GM19023 (cell line): Measurements from ENCODE around the gene ARSA.
"Not testable (repeated sequence)": the region's sequence is repeated elsewhere in the genome, so short reads cannot be mapped to it uniquely, and the experiment has no call there.

ENCODE experiments used
- ATAC-seq: cut with Tn5 transposase; IDR thresholded peaks from one replicate; pipeline ENCODE4 v1.9.1; 2021; ENCODE audit warnings: mild to moderate bottlenecking, moderate library complexity; ENCODE audit not compliant: unreplicated experiment

The ARSA gene

DNA sequence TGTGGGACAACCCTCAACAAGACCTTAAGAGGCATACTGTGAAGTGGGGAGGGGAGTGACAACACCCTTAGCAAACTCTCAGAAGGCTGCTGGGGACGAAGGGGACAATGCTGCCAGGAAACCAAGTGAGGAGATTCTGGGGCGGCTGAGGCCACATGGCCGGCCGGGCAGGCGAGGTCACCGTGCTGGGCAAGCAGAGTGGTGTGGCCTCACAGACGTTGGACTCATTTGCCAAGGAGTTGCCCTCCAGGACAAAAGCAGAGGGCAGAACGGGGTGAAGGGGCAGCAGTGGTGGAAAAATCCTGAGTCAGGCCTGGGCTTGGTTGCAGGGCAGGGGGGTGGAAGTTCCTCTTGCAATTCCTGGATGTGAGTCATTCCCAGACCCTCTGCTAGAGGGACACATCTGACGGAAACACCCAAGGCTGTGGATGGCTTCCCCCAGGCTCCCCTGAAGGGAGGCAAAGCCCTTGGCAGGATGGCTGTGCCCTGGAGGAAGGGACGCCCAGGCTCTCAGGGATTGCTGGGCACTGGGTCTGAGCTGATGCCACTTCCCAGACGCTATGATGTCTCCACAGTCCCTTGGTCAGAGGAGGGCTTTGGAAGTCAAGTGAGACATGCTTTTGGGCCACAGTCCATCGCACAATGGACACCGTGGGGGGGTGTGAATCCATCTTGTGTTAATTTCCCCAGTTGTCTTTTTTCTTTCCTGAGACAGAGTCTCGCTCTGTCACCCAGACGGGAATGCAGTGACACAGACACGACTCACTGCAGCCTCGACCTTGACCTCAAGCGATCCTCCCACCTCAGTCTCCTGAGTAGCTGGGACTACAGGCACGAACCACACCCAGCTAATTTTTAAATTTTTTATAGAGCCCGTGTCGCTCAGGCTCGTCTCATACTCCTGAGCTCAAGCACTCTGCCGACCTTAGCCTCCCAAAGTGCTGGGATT lies 28.4 kb upstream of the ARSA start:
- ATAC-seq = no peak

DNA sequence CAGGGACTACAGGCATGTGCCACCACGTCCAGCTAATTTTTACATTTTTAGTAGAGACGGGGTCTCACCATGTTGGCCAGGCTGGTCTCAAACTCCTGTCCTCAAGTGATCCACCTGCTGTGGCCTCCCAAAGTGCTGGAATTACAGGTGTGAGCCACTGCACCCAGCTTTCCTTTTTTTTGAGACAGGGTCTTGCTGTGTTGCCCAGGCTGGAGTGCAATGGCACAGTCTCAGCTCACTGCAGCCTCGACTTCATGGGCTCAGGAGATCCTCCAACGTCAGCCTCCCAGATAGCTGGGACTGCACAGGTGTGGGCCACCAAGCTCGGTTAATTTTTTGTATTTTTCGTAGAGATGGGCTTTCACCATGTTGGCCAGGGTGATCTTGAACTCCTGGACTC lies 26.7 kb upstream of the ARSA start:
- ATAC-seq = not testable (repeated sequence)

DNA sequence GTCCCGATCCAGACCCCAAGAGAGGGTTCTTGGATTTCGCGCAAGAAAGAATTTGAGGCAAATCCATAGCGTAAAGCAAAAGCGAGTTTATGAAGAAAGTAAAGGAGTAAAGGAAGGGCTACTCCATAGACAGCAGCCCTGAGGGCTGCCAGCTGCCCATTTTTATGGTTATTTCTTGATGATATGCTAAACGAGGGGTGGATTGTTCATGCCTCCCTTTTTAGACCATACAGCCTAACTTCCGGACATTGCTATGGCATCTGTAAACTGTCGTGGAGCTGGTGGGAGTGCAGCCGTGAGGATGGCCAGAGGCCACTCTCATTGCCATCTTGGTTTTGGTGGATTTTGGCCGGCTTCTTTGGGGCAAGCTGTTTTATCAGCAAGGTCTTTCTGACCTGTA lies 25.3 kb upstream of the ARSA start:
- no peak for ATAC-seq

DNA sequence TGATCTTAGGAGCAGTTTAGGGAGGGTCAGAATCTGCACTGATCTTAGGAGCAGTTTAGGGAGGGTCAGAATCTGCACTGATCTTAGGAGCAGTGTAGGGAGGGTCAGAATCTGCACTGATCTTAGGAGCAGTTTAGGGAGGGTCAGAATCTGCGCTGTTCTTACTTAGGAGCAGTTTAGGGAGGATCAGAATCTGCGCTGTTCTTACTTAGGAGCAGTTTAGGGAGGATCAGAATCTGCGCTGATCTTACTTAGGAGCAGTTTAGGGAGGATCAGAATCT lies 15.8 kb upstream of the ARSA start:
- not testable (repeated sequence) for ATAC-seq

DNA sequence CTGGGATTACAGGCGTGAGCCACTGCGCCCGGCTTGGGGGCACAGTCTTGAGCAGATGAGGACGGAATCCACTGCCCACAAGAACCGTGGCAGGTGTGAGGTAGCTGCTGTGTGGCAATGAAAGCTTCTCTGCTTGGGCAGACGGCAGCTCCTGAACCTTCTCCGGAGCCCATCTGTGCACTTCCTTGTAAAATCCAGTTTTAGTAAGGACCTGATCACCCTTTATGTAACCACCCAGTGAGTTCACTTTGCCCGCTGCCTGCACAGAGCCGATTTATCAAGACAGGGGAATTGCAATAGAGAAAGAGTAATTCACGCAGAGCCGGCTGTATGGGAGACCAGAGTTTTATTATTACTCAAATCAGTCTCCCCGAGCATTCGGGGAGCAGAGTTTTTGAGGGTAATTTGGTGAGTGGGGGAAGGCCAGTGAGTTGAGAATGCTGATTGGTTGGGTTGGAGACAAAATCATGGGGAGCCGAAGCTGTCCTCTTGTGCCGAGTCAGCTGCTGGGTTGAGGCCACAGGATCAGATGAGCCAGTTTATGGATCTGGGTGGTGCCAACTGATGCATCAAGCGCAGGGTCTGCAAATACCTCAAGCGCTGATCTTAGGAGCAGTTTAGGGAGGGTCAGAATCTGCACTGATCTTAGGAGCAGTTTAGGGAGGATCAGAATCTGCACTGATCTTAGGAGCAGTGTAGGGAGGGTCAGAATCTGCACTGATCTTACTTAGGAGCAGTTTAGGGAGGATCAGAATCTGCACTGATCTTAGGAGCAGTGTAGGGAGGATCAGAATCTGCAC lies 15.3 kb upstream of the ARSA start:
- ATAC-seq = not testable (repeated sequence)

DNA sequence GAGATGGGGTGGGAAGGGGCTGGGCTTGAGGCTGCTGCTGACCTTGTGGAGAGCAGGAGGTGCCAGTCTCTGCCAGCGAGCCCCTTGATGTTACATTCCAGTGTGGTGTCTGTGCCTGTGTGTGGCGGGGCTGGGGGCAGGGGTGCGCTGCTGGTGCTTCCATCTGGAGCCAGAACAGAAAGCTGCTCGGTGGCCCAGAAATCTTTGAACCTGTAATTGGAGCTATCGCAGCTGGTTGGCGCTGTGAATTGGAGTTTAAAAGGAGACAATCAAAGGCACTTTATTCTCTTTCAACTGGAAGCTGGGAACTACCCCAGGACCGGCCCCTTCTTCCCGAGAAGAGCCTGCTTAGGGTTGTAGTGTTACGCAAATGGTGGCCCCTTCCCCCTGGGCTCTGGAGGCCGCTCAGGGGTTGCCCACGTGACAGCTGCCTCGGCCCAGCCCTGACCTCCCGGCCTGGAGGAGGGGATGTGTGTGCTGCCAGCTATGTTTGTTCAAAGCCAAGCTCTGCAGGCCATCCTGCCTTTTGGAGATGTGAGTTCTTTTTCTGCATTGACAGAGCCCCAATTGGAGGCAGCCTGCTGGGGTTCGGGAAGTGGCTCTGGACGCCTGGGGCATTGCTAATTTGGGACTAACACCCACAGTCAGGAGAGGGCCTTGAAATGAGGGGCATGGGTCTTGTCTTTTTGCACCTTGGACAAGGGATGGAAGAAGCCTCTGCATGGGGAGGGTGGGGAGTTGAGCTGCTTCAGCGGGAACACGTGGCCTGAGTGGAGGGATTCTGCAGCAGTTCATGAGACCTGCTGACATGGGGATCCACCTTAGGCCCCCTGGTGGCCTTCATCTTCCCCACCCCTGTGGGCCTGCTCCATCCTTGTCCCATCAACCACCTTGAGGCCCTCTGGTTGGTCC lies 14.0 kb upstream of the ARSA start:
- ATAC-seq = no peak

DNA sequence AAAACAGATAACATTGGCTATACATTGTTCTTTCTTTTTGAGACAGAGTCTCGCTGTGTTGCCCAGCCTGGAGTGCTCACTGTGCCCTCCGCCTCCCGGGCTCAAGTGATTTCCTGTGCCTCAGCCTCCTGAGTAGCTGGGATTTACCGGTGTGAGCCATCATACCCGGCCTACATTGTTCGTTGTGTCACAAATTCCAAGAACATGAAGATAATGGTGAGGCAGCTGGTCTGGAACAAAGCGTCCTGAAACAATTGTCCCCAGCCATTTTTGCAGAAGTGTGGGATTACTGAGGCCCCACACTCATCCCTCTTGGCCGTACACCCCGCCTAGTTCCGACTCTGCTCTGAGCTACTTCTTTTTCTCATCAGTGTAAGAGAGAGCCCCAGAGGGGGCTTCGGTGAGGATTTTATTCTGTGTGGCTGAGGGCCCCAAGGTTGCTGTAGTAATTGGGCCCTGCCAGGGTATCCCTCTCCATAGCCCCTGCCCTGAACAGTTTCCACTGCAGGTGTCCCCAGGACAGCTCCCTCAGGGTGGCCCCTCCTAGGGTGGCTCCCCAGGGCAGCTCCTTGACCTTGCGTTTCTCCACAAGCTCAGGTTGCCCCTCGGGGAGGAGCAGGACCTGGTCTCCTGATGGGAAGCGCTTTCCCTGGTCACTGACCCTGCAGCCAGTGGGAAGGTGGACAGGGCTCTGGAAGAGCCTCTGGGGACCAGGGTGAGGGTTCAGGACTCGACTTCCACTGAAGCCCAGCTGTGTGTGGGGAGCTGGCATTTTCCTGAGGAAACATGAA lies 13.1 kb upstream of the ARSA start:
- ATAC-seq = no peak

DNA sequence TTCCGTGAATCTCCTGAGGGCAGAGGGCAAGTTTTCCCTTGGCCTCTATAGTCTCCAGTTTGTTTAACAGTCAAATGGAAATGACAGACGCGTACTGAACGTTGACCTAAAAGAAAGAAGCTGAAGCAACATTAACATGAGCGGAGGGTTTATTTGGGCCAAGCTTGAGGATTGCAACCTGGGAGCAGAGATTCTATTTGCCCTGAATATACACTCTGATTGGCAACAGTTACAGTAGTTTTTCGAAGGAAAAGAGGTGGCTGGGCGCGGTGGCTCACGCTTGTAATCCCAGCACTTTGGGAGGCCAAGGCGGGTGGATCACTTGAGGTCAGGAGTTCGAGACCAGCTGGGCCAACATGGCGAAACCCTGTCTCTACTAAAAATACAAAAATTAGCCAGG lies 12.3 kb upstream of the ARSA start:
- ATAC-seq = not testable (repeated sequence)

DNA sequence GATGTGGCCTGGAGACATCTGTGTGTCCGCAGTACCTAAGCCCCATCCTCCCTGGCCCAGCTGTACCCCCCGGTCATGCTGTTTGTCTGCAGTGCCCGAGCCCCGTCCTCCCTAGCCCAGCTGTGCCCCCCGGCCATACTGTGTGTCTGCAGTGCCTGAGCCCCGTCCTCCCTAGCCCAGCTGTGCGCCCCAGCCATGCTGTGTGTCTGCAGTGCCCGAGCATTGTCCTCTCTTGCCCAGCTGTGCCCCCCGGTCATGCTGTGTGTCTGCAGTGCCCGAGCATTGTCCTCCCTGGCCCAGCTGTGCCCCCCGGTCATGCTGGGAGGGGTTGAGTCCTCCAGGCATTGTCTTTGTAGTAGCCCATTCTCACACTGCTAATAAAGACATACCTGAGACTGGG lies 7.6 kb upstream of the ARSA start:
- ATAC-seq = no peak

DNA sequence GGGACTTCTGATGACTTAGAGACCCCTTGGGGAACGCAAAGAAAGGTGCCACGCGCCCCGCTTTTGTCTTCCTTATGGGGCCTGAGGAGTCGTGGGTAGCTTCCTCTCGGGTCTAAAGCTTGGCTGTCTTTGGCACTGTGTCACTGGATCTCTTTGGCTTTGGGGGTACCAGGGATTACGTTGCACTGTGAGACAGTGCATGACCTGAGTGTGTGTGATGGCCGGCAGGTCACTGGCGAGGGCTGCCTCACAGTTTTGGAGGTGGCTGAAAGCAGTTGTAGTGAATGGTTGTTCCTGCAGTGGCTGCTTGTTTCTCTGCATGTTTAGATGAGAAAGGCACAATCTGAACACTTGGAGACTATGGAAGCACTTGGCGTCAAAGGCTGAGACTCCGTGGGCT lies 5.8 kb upstream of the ARSA start:
- ATAC-seq = no peak

DNA sequence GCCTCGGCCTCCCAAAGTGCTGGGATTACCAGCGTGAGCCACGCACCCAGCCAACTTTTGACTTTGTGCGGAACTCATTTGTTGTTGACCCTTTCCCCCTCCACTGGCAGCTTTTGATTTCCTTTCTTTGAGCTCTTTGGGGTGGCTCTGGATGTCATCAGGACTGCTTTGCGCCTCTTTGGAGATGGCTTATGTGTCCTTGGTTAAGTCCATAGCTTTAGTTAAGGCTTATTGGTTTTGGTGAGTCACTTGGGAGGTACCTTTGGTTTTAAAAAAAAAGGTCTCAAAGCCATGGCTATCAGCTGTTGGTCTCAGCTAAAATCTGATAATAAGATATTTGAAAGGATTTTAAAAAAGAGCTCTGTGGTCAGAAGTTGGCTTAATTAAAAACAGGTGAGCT lies 5.1 kb upstream of the ARSA start:
- no peak for ATAC-seq

DNA sequence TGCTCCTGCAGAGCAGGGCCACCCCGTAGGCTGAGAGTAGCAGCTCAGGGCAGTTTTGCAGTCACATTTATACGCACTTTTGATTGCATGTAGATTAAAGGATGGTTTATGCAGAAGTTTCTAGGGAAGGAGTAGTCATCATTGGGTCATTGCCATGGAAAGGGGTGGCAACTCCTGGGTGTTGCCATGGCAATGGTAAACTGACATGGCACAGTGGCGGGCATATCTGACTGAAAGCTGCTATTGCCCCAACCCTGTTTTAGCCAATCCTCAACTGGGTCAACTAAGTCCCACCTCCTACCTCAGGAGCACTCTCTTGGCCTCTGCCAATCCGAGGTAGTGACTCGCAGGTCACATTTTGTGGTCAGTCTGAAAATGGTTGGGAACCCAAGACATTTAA lies 2.4 kb upstream of the ARSA start:
- ATAC-seq = no peak

DNA sequence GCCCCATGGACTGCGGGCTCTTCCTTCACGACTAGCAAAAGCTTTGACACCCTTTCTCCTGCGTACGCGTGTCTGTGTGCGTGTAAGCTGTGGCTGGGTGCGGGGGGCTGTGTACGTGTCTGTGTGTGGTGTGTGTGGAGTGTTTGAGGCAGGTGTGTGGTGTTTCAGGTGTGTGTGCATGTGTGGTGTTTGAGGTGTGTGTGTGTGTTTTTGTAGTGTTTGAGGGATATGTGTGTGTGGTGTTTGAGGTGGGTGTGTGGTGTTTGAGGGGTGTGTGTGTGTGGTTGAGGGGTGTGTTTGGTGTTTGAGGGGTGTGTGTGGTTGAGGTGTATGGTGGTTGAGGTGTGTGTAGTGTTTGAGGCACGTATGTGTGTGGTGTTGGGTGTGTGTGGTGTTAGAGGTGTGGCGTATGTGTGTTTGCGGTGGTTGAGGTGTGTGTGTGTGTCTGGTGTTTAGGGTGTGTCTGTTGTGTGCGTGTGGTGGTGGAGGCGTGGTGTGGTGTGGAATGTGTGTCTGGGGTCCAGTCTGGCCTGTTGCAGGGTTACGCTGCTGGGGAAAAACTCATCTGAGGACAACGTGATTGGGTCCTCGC lies 687 bp upstream of the ARSA start:
- no peak for ATAC-seq

DNA sequence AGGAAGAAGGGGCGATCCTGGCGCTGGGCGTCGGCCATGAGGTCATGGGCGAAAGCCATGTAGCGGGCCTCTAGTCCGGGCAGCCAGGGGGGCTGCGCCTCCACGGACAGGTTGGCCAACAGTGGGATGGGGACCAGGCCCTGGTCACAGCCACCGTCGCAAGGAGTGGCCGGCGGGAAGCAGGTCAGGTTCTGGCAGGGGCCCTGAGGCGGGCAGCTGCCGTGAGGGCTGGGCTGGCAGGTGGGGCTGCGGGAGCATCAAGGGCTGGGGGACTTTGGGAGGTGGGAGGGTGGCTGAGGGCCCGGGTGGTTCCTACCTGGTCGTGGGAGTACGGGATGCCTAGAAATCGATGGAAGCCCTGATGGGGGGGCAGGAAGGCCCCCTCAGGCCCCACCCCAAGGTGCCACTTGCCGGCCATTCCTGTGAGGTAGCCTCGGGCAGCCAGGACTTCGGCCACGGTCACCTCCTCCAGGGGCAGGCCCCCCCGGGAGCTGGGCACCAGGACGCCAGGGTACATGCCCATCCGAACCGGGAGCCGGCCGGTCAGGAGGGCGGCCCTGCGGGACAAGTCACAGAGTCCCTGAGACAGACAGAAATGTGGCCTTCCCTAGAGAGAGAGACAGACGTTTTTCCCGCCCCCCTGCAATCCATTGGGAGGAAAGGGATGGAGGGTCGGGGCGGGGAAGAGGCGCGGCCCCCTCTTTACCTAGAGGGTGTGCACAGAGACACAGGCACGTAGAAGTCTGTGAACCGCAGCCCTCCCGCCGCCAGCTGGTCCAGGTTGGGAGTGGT lies 906 bp downstream of the ARSA start:
- no peak for ATAC-seq

DNA sequence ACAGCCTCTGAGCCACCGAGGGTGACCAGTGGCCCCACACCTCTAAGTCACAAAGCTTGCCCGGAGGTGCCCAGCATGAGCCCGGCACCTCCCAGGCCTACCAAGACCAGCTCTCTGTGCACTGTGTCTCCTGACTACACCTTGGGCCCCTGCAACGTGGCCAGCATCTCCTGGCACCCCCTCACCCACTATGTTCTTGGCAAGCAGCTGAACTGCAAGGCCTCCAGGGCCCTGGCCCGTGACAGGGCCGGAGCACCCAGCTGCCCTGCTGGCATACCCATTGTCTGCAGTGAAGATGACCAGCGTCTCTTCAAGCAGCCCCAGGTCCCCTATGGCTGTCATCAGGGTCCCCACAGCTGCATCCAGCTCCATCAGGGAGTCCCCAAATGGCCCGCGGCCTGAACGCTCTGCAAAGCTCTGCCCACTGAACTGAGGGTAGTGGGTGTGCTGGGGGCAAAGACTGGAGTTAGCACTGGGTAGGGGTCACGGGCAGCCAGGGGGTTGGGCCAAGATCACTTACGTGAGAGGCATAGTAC lies 1.6 kb downstream of the ARSA start:
- no peak for ATAC-seq

DNA sequence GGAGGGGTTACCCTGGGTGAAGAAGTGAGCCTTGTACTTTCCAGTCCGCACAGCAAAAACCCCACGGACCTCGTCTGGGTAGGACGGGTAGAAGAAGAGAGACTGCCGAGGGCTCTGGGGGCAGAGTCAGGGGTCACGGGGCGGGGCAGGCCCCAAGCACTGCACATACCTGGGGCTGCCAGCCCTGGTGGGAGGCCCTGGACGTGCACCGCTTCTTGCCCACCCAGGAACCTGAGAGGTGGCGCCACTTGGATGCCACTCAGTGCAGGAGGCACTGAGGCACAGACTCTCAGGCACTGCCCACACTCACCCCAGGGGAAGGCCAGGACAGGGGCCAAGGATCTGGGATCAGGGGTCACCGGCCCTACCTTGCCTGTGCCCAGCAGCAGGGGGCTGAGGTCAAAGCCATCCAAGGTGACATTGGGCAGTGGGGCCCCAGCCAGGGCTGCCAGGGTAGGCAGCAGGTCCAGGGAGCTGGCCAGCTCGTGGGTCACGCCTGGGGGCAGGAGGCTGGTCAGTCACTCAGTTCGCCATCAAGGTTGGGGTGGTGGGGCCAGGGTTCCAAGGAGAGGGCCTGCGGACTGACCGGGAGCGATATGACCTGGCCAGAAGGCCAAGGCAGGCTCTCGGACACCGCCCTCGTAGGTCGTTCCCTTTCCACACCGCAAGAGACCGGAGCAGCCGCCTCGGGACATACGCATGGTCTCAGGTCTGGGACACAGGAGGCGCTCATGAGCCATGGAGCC lies 2.2 kb downstream of the ARSA start:
- no peak for ATAC-seq

DNA sequence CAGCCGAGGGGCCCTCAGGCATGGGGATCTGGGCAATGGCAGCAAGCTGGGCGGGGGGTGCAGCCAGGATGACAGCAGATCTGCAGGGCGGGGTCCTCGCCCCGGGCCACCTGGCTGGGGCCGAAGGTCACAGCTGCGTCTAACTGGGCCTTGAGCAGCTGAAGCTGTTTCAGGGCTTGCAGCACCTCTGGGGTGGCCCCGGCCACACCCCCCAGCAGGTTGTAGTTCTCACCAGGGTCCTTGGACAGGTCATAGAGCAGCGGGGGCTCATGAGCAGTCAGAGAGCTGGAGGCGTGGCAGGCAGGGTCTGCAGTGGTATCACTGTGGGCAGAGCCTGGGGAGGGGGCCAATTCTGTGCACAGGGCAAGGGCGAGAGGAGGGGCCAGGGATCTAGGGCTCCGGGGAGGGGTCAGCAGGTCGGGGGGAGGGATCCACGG lies 2.8 kb downstream of the ARSA start:
- ATAC-seq = no peak
